Smooth muscle cell (in vitro differentiated cells): ENCODE measurements around the gene TDRKH. TPM values are rescaled to one million over a fixed set of nuclear protein-coding genes. Genes with fewer than 3 reads are reported as not detected.
"Not testable (repeated sequence)": the region's sequence is repeated elsewhere in the genome, so short reads cannot be mapped to it uniquely, and the experiment has no call there.

Experiments
- DNase-seq: peaks from one replicate; lab custom pipeline; 2025; ENCODE audit not compliant: unreplicated experiment; lab: John Stamatoyannopoulos, UW
- H2AFZ ChIP-seq: fragments of 200-600 bp; sonication (generic); 2 replicates; pipeline ENCODE4 v1.6.0; 2016; ENCODE audit warnings: antibody characterized with exemption, low read depth, mild to moderate bottlenecking
- H3F3A ChIP-seq: fragments of 200-600 bp; sonication (generic); 2 replicates; pipeline ENCODE4 v1.6.0; 2017; ENCODE audit warnings: antibody characterized with exemption, low read depth
- H3K27ac ChIP-seq: fragments of 200-600 bp; sonication (generic); 2 replicates; pipeline ENCODE4 v1.5.1; 2016; ENCODE audit warnings: low read depth, mild to moderate bottlenecking
- H3K27me3 ChIP-seq: fragments of 200-600 bp; sonication (generic); 2 replicates; pipeline ENCODE4 v1.6.1; 2016; ENCODE audit warnings: low read depth, mild to moderate bottlenecking
- H3K36me3 ChIP-seq: fragments of 200-600 bp; sonication (generic); 2 replicates; pipeline ENCODE4 v1.5.1; 2016; ENCODE audit warnings: low read depth
- H3K4me1 ChIP-seq: fragments of 200-600 bp; sonication (generic); 2 replicates; pipeline ENCODE4 v1.5.1; 2016; ENCODE audit warnings: low read depth
- H3K4me2 ChIP-seq: fragments of 200-600 bp; sonication (generic); 2 replicates; pipeline ENCODE4 v1.6.0; 2016; ENCODE audit warnings: mild to moderate bottlenecking
- H3K4me3 ChIP-seq: fragments of 200-600 bp; sonication (generic); 2 replicates; pipeline ENCODE4 v1.5.1; 2016; ENCODE audit warnings: mild to moderate bottlenecking
- H3K79me2 ChIP-seq: fragments of 200-600 bp; sonication (generic); 2 replicates; pipeline ENCODE4 v1.6.0; 2016; ENCODE audit warnings: low read depth, mild to moderate bottlenecking
- H3K9ac ChIP-seq: fragments of 200-600 bp; sonication (generic); 2 replicates; pipeline ENCODE4 v1.6.0; 2016; ENCODE audit warnings: low read depth
- H3K9me3 ChIP-seq: fragments of 200-600 bp; sonication (generic); replicated peaks from 2 replicates; pipeline ENCODE4 v1.5.1; 2016; ENCODE audit warnings: low read depth
- H4K20me1 ChIP-seq: fragments of 200-600 bp; sonication (generic); 2 replicates; pipeline ENCODE4 v1.6.0; 2016; ENCODE audit warnings: low read depth
- WGBS: methylation state at CpG from one replicate; pipeline ENCODE4 v1.1.7; 2016; ENCODE audit warnings: low lambda C conversion rate; 5-methylcytosine and 5-hydroxymethylcytosine counted together
- polyA plus RNA-seq: library from polyadenylated mRNA; unstranded; fragments of >200 nt; fragmentation: Nextera tagmentation; extraction: Ambion mirVana; gene quantifications from 2 replicates; pipeline ENCODE4 v1.2.1, GENCODE V29; 2016
- total RNA-seq: library from RNA; depleted of rRNA; stranded (reverse); fragments of >200 nt; gene quantifications from 2 replicates; pipeline ENCODE4 v1.2.3, GENCODE V29; 2014
- TF ChIP-seq, protein P1 (sequence below): fragments of 200-600 bp; sonication (generic); IDR thresholded peaks from 2 replicates; pipeline ENCODE4 v1.5.1; 2017; ENCODE audit warnings: borderline replicate concordance, mild to moderate bottlenecking, antibody characterized with exemption; ENCODE audit not compliant: insufficient read depth, poor library complexity, severe bottlenecking

Gene TDRKH
- total and polyA plus RNA-seq, 2 experiments from 2014 or later = 4.7 to 8.5 TPM

DNA sequence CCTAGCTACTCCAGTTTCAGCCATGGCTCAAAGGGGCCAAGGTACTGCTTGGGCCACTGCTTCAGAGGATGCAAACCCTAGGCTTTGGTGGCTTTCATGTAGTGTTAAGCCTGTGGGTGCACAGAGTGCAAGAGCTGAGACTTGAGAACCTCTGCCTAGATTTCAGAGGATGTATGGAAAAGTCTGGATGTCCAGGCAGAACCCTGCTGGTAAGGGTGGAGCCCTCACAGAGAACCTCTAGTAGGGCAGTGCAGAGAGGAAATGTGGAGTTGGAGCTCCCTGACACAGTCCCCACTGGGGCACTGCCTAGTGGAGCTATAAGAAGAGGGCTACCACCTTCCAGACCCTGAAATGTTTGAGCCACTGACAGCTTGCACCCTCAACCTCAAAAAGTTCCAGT lies 52.8 kb downstream of the TDRKH start:
- H2AFZ ChIP-seq = no peak overlapping the region

DNA sequence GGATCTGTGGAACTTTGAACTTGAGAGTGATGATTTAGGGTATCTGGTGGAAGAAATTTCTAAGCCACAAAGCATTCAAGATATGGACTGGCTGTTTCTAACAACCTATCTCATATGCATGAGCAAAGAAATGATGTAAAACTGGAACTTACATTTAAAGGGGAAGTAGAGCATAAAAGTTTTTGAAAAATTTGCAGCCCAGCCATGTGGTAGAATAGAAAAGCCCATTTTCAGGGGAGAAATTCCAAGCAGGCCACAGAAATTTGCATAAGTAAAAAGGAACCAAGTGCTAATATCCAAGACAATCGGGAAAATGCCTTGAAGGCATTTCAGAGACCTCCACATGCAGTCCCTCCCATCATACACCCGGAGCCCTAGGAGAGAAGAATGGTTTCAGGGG lies 53.3 kb downstream of the TDRKH start:
- Histone ChIP-seq H3K9ac (no peak overlapping the region), H3K27ac (no peak overlapping the region), H4K20me1 (no peaks in the 10 kb centered on the region), H3K27me3 (no peaks in the 10 kb centered on the region), H3K9me3 (no peaks in the 10 kb centered on the region), H3F3A (no peaks in the 10 kb centered on the region), H3K36me3 (no peaks in the 10 kb centered on the region), H3K79me2 (no peaks in the 10 kb centered on the region), H3K4me1 (no peaks in the 10 kb centered on the region), H3K4me2 (no peak overlapping the region), H3K4me3 (no peak overlapping the region), H2AFZ (no peak overlapping the region)
- TF ChIP-seq, protein P1, sequence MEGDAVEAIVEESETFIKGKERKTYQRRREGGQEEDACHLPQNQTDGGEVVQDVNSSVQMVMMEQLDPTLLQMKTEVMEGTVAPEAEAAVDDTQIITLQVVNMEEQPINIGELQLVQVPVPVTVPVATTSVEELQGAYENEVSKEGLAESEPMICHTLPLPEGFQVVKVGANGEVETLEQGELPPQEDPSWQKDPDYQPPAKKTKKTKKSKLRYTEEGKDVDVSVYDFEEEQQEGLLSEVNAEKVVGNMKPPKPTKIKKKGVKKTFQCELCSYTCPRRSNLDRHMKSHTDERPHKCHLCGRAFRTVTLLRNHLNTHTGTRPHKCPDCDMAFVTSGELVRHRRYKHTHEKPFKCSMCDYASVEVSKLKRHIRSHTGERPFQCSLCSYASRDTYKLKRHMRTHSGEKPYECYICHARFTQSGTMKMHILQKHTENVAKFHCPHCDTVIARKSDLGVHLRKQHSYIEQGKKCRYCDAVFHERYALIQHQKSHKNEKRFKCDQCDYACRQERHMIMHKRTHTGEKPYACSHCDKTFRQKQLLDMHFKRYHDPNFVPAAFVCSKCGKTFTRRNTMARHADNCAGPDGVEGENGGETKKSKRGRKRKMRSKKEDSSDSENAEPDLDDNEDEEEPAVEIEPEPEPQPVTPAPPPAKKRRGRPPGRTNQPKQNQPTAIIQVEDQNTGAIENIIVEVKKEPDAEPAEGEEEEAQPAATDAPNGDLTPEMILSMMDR = no peak
- WGBS = 77% methylated on average over 2 of the region's 2 CpGs
- DNase-seq = no peak

More for the DNA sequence above, 52.8 kb downstream of the TDRKH start:
- Histone ChIP-seq H3K9ac (no peak overlapping the region), H3K4me2 (no peak overlapping the region), H3K9me3 (no peaks in the 10 kb centered on the region), H4K20me1 (no peaks in the 10 kb centered on the region), H3K27me3 (no peaks in the 10 kb centered on the region), H3K36me3 (no peaks in the 10 kb centered on the region), H3K4me1 (no peaks in the 10 kb centered on the region), H3K79me2 (no peaks in the 10 kb centered on the region), H3K27ac (no peak overlapping the region), H3K4me3 (no peak overlapping the region), H3F3A (no peaks in the 10 kb centered on the region)
- DNase-seq = no peak
- TF ChIP-seq, protein P1 = no peak

DNA sequence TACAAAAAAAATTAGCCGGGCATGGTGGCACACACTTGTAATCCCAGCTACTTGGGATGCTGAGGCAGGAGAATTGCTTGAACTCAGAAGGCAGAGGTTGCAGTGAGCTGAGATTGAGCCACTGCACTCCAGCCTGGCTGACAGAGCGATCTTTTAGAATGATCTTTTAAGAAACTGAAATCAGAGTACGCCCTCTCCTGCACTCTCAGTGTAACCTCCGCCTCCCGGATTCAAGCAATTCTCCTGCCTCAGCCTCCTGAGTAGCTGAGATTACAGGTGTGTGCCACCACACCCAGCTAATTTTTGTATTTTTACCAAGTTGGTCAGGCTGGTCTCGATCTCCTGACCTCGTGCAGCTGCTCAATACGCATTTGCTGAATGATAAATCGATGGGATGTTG lies 56.3 kb downstream of the TDRKH start:
- not testable (repeated sequence) for H3K79me2 ChIP-seq, H3K9ac ChIP-seq, H3K9me3 ChIP-seq, H2AFZ ChIP-seq, H3F3A ChIP-seq, H3K36me3 ChIP-seq, H3K27me3 ChIP-seq, DNase-seq, H3K4me1 ChIP-seq, H4K20me1 ChIP-seq, H3K27ac ChIP-seq, H3K4me3 ChIP-seq, H3K4me2 ChIP-seq
- WGBS = 93% methylated on average over 9 of the region's 9 CpGs

- peaks cover under 1% of the 10 kb centered on the region for H3K4me1 ChIP-seq
- TF ChIP-seq, protein P1 = no peak
- H3K79me2 ChIP-seq = no peaks in the 10 kb centered on the region
- H3K36me3 ChIP-seq = no peaks in the 10 kb centered on the region
- no peak overlapping the region for H3K27ac ChIP-seq
- 86% methylated on average over 3 of the region's 3 CpGs for WGBS
- no peak overlapping the region for H3K9ac ChIP-seq
- no peaks in the 10 kb centered on the region for H3K9me3 ChIP-seq
- H4K20me1 ChIP-seq = no peaks in the 10 kb centered on the region
- no peaks in the 10 kb centered on the region for H3F3A ChIP-seq
- DNase-seq = no peak
- no peaks in the 10 kb centered on the region for H3K27me3 ChIP-seq
- no peak overlapping the region for H2AFZ ChIP-seq
- H3K4me3 ChIP-seq = no peak overlapping the region
- H3K4me2 ChIP-seq = no peak overlapping the region
Observed at GRCh38 chr1:151733126-151733525, 57.2 kb downstream of the TDRKH start.
